Choroid plexus epithelial cell (primary cell): ENCODE measurements around the gene CEP350.
"Not testable (repeated sequence)": the region's sequence is repeated elsewhere in the genome, so short reads cannot be mapped to it uniquely, and the experiment has no call there.

Source experiments
- DNase-seq: peaks from one replicate; pipeline ENCODE4 v3.0.0-alpha.2; 2010; ENCODE audit warnings: low read depth
- H3K4me3 ChIP-seq: 2 replicates; pipeline ENCODE4 v1.5.1; 2011; ENCODE audit warnings: low read depth, mild to moderate bottlenecking, control low read depth, low read length, moderate library complexity
- TF ChIP-seq, protein P1 (sequence below): conservative IDR thresholded peaks from 2 replicates; pipeline ENCODE4 v1.5.1; 2011; ENCODE audit warnings: low read depth, mild to moderate bottlenecking, control low read depth, inconsistent platforms, low read length, moderate library complexity

Gene CEP350

DNA sequence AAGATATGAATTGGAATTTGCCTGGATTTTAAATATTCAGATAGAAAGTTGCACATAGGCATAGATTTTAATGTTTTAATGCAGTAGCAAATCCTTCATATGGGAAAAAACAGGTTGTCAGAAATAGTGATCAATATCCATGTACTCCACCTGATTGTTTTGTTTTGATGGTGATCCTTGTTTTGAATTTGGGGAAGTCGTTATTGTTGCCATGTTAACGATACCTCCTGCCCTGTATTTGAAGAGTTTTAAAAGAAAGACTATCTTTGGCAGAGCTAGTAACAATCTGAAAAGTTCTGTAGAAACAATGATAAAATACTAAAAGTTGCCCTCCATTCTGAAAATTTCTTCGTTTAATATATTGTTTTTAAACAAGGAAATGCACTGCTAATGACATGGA is 1.1 kb downstream of the CEP350 start:
- TF ChIP-seq, protein P1, sequence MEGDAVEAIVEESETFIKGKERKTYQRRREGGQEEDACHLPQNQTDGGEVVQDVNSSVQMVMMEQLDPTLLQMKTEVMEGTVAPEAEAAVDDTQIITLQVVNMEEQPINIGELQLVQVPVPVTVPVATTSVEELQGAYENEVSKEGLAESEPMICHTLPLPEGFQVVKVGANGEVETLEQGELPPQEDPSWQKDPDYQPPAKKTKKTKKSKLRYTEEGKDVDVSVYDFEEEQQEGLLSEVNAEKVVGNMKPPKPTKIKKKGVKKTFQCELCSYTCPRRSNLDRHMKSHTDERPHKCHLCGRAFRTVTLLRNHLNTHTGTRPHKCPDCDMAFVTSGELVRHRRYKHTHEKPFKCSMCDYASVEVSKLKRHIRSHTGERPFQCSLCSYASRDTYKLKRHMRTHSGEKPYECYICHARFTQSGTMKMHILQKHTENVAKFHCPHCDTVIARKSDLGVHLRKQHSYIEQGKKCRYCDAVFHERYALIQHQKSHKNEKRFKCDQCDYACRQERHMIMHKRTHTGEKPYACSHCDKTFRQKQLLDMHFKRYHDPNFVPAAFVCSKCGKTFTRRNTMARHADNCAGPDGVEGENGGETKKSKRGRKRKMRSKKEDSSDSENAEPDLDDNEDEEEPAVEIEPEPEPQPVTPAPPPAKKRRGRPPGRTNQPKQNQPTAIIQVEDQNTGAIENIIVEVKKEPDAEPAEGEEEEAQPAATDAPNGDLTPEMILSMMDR: no peak
- peak overlapping the region; percentile 96 for H3K4me3 ChIP-seq
- no peak for DNase-seq

DNA sequence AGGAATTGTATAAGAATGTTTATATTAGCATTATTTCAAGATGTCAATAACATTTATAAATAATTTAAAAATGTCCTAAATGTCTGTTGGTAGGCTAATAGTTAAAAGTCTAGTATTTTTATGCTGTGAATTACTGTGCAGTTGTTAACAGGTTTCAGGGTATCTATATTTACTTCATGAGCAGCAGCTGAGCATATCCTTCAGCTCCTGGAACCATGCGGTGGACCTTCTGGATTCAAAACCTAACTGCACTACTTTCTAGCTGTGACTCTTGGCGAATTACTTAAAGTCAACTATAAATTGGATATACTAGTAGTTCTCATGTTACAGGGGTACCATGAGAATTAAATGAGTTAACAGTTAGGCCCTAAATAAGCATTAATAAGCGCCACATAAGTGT is 3.7 kb downstream of the CEP350 start:
- TF ChIP-seq, protein P1: no peak
- no peak overlapping the region for H3K4me3 ChIP-seq
- DNase-seq: no peak

DNA sequence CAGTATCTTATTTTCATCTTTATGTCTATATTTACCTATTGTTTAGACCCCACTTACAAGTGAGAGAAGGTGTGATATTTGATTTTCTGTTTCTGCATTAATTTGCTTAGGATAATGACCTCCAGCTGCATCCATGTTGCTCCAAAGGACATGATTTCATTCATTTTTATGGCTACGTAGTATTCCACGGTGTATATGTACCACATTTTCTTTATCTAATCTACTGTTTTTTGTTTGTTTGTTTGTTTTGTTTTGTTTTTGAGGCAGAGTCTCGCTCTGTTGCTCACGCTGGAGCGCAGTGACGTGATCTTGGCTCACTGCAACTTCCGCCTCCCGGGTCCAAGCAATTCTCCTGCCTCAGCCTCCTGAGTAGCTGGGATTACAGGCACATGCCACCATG is 7.6 kb downstream of the CEP350 start:
- H3K4me3 ChIP-seq, DNase-seq: not testable (repeated sequence)

GRCh38 chr1:179966551-179966950 is 11.9 kb downstream of the CEP350 start:
- no peak overlapping the region for H3K4me3 ChIP-seq
- TF ChIP-seq, protein P1: no peak
- DNase-seq: peak; percentile 26

- TF ChIP-seq, protein P1: no peak
- no peak overlapping the region for H3K4me3 ChIP-seq
- no peak for DNase-seq
These were observed 13.8 kb downstream of the CEP350 start for GRCh38 chr1:179968284-179968993.

DNA sequence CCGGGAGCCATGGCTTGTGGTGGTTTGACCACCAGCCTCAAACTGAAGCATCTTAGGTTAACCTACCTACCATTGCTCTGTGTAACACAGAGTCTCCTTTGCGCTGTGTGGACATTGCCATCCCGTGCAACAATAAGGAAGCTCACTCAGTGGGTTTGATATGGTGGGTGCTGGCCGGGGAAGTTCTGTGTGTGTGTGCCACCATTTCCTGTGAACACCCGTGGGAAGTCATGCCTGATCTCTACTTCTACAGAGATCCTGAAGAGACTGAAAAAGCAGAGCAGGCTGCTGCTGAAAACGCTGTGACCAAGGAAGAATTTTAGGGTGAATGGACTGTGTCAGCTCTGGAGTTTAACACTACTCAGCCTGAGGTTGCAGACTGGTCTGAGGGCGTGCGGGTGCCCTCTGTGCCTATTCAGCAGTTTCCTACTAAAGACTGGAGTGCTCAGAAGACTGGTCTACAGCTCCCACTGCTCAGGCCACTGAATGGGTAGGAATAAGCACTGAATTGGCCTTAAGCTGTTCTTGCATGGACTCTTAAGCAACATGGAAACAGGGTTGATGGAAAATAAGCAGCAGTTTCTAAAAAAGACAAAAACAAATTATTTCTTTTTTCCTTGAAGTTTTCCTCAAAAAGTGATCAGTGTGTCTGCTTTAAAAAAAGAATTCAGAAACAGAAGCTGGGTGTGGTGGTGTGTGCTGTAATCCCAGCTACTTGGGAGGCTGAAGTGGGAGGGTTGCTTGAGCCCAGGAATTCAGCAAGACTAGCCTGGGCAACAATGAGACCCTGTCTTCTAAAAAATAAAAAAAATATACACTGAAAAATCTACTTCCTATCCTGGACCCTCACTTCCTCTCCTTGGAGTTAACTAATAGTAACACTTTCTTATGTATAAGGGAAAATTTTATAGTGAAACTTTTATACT is 14.6 kb downstream of the CEP350 start:
- TF ChIP-seq, protein P1: no peak
- DNase-seq: peak; percentile 6
- H3K4me3 ChIP-seq: no peak overlapping the region

DNA sequence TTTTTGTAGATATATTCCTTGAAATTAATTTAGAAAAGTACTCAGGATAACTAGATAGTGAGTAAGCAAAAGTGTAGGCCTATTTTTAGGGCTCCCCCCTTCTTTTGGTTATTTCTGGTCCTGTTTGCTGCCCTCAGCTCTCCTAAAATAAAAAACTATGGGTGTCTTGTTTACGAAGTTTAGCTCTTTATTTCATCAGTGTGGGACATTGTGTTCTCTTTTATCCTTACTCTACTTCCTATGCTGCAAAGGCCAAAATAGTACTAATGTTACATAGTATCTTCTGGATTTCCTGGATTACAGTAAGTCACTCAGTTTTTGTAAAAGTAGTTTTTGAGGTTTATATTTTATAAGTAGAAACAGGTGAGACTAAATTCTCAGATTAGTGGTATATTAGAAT is 15.4 kb downstream of the CEP350 start:
- DNase-seq: peak; percentile 67
- TF ChIP-seq, protein P1: no peak
- H3K4me3 ChIP-seq: no peak overlapping the region
